Measurements from ENCODE around the gene ETV3L.

ETV3L gene

GRCh38 chr1:157098519-157098918 is 1.1 kb downstream of the ETV3L start:
- TF ChIP-seq TAF1 (IDR thresholded peaks at IDR 0.05; ENCODE audit: borderline replicate concordance, low read depth, low read length) (no peak), POLR2AphosphoS5 (IDR thresholded peaks at IDR 0.05; ENCODE audit: low read depth, low read length) (no peak), POLR2A (IDR thresholded peaks at IDR 0.05; ENCODE audit: low read depth, low read length) (no peak)
- FAIRE-seq (no peak), DNase-seq (ENCODE audit: insufficient read length) (no peak)

- TF ChIP-seq TAF1 (IDR thresholded peaks at IDR 0.05; ENCODE audit: borderline replicate concordance, low read depth, low read length) (no peak), POLR2A (IDR thresholded peaks at IDR 0.05; ENCODE audit: low read depth, low read length) (no peak), POLR2AphosphoS5 (IDR thresholded peaks at IDR 0.05; ENCODE audit: low read depth, low read length) (no peak)
- no peak for DNase-seq (ENCODE audit: insufficient read length)
- no peak for FAIRE-seq
Observed at GRCh38 chr1:157097692-157098091, 1.9 kb downstream of the ETV3L start.

- TF ChIP-seq TAF1 (IDR thresholded peaks at IDR 0.05; ENCODE audit: borderline replicate concordance, low read depth, low read length) (no peak), POLR2A (IDR thresholded peaks at IDR 0.05; ENCODE audit: low read depth, low read length) (no peak), POLR2AphosphoS5 (IDR thresholded peaks at IDR 0.05; ENCODE audit: low read depth, low read length) (no peak)
- FAIRE-seq, result no peak
Observed at GRCh38 chr1:157096881-157097280, 2.7 kb downstream of the ETV3L start.

GRCh38 chr1:157095551-157095950 is 4.1 kb downstream of the ETV3L start:
- DNase-seq (ENCODE audit: insufficient read length), result no peak
- TF ChIP-seq POLR2AphosphoS5 (IDR thresholded peaks at IDR 0.05; ENCODE audit: low read depth, low read length) (no peak), TAF1 (IDR thresholded peaks at IDR 0.05; ENCODE audit: borderline replicate concordance, low read depth, low read length) (no peak), POLR2A (IDR thresholded peaks at IDR 0.05; ENCODE audit: low read depth, low read length) (no peak)

More at GRCh38 chr1:157096881-157097280, 2.7 kb downstream of the ETV3L start:
- no peak for DNase-seq (ENCODE audit: insufficient read length)

GRCh38 chr1:157095091-157095490 is 4.5 kb downstream of the ETV3L start:
- FAIRE-seq (no peak), DNase-seq (ENCODE audit: insufficient read length) (no peak)
- TF ChIP-seq POLR2A (IDR thresholded peaks at IDR 0.05; ENCODE audit: low read depth, low read length) (no peak), TAF1 (IDR thresholded peaks at IDR 0.05; ENCODE audit: borderline replicate concordance, low read depth, low read length) (no peak), POLR2AphosphoS5 (IDR thresholded peaks at IDR 0.05; ENCODE audit: low read depth, low read length) (no peak)

More at GRCh38 chr1:157095551-157095950, 4.1 kb downstream of the ETV3L start:
- FAIRE-seq, result no peak

GRCh38 chr1:157092831-157093230 is 6.8 kb downstream of the ETV3L start:
- DNase-seq (ENCODE audit: insufficient read length), result no peak
- TF ChIP-seq TAF1 (IDR thresholded peaks at IDR 0.05; ENCODE audit: borderline replicate concordance, low read depth, low read length), result no peak
- TF ChIP-seq POLR2A (IDR thresholded peaks at IDR 0.05; ENCODE audit: low read depth, low read length), result no peak
- TF ChIP-seq POLR2AphosphoS5 (IDR thresholded peaks at IDR 0.05; ENCODE audit: low read depth, low read length), result no peak
- FAIRE-seq, result no peak

- FAIRE-seq, result no peak
- no peak for TF ChIP-seq TAF1 (IDR thresholded peaks at IDR 0.05; ENCODE audit: borderline replicate concordance, low read depth, low read length)
- no peak for TF ChIP-seq POLR2A (IDR thresholded peaks at IDR 0.05; ENCODE audit: low read depth, low read length)
- no peak for TF ChIP-seq POLR2AphosphoS5 (IDR thresholded peaks at IDR 0.05; ENCODE audit: low read depth, low read length)
- no peak for DNase-seq (ENCODE audit: insufficient read length)
Observed at GRCh38 chr1:157091668-157092273, 7.8 kb downstream of the ETV3L start.

GRCh38 chr1:157091186-157091585 is 8.4 kb downstream of the ETV3L start:
- TF ChIP-seq TAF1 (IDR thresholded peaks at IDR 0.05; ENCODE audit: borderline replicate concordance, low read depth, low read length) (no peak), POLR2A (IDR thresholded peaks at IDR 0.05; ENCODE audit: low read depth, low read length) (no peak), POLR2AphosphoS5 (IDR thresholded peaks at IDR 0.05; ENCODE audit: low read depth, low read length) (no peak)
- no peak for DNase-seq (ENCODE audit: insufficient read length)
- no peak for FAIRE-seq

- TF ChIP-seq POLR2AphosphoS5 (IDR thresholded peaks at IDR 0.05; ENCODE audit: low read depth, low read length) (no peak), POLR2A (IDR thresholded peaks at IDR 0.05; ENCODE audit: low read depth, low read length) (no peak), TAF1 (IDR thresholded peaks at IDR 0.05; ENCODE audit: borderline replicate concordance, low read depth, low read length) (no peak)
Observed at GRCh38 chr1:157090771-157091170, 8.8 kb downstream of the ETV3L start.

GRCh38 chr1:157090196-157090647 is 9.4 kb downstream of the ETV3L start:
- TF ChIP-seq POLR2A (IDR thresholded peaks at IDR 0.05; ENCODE audit: low read depth, low read length) (no peak), TAF1 (IDR thresholded peaks at IDR 0.05; ENCODE audit: borderline replicate concordance, low read depth, low read length) (no peak), POLR2AphosphoS5 (IDR thresholded peaks at IDR 0.05; ENCODE audit: low read depth, low read length) (no peak)
- FAIRE-seq, result peak; percentile 92

More at GRCh38 chr1:157090771-157091170, 8.8 kb downstream of the ETV3L start:
- FAIRE-seq (no peak), DNase-seq (ENCODE audit: insufficient read length) (no peak)

GRCh38 chr1:157089789-157090188 is 9.8 kb downstream of the ETV3L start:
- DNase-seq (ENCODE audit: insufficient read length), result no peak
- TF ChIP-seq TAF1 (IDR thresholded peaks at IDR 0.05; ENCODE audit: borderline replicate concordance, low read depth, low read length) (no peak), POLR2AphosphoS5 (IDR thresholded peaks at IDR 0.05; ENCODE audit: low read depth, low read length) (no peak), POLR2A (IDR thresholded peaks at IDR 0.05; ENCODE audit: low read depth, low read length) (no peak)
- no peak for FAIRE-seq

More at GRCh38 chr1:157090196-157090647, 9.4 kb downstream of the ETV3L start:
- peak; percentile 72 for DNase-seq (ENCODE audit: insufficient read length)

- FAIRE-seq (no peak), DNase-seq (ENCODE audit: insufficient read length) (no peak)
- TF ChIP-seq POLR2A (IDR thresholded peaks at IDR 0.05; ENCODE audit: low read depth, low read length) (no peak), POLR2AphosphoS5 (IDR thresholded peaks at IDR 0.05; ENCODE audit: low read depth, low read length) (no peak), TAF1 (IDR thresholded peaks at IDR 0.05; ENCODE audit: borderline replicate concordance, low read depth, low read length) (no peak)
Observed at GRCh38 chr1:157088607-157089006, 11.0 kb downstream of the ETV3L start.
